WTC11 (cell line): ENCODE data around the gene ADAMTS15. TPM values are rescaled to one million over a fixed set of nuclear protein-coding genes. Genes with fewer than 3 reads are reported as not detected.

Experiments
- CBFB ChIP-seq: sonication (generic); formaldehyde crosslinking; IDR thresholded peaks from 2 replicates; pipeline ENCODE4 v1.8.1; 2022; ENCODE audit warnings: mild to moderate bottlenecking, low read depth, missing genetic modification reagents
- CREM ChIP-seq: sonication (generic); formaldehyde crosslinking; IDR thresholded peaks from 2 replicates; pipeline ENCODE4 v1.8.1; 2022; ENCODE audit warnings: mild to moderate bottlenecking, missing genetic modification reagents, moderate library complexity
- FOXJ3 ChIP-seq: sonication (generic); formaldehyde crosslinking; IDR thresholded peaks from 2 replicates; pipeline ENCODE4 v1.9.0; 2021; ENCODE audit warnings: missing genetic modification reagents, mild to moderate bottlenecking, borderline replicate concordance
- GABPB1 ChIP-seq: sonication (generic); formaldehyde crosslinking; IDR thresholded peaks from 2 replicates; pipeline ENCODE4 v1.8.1; 2023; ENCODE audit warnings: mild to moderate bottlenecking, missing genetic modification reagents
- GRHL2 ChIP-seq: fragments of 250-450 bp; sonication (Bioruptor Pico); IDR thresholded peaks from 2 replicates; pipeline ENCODE4 v1.8.0; 2022; ENCODE audit warnings: mild to moderate bottlenecking, moderate library complexity; ENCODE audit not compliant: insufficient replicate concordance, severe bottlenecking
- GTF2I ChIP-seq: fragments of 250-450 bp; sonication (Bioruptor Pico); conservative IDR thresholded peaks from 2 replicates; pipeline ENCODE4 v1.4.0; 2021; ENCODE audit warnings: mild to moderate bottlenecking
- JAZF1 ChIP-seq: fragments of 250-450 bp; sonication (Bioruptor Pico); IDR thresholded peaks from 2 replicates; pipeline ENCODE4 v1.9.0; 2021; ENCODE audit warnings: moderate library complexity, mild to moderate bottlenecking, inconsistent platforms
- JUN ChIP-seq: sonication (generic); formaldehyde crosslinking; IDR thresholded peaks from 2 replicates; pipeline ENCODE4 v1.8.0; 2023; ENCODE audit warnings: mild to moderate bottlenecking, missing genetic modification reagents
- NR1H2 ChIP-seq: sonication (generic); formaldehyde crosslinking; IDR thresholded peaks from 2 replicates; pipeline ENCODE4 v1.9.0; 2021; ENCODE audit warnings: mild to moderate bottlenecking, moderate library complexity, missing genetic modification reagents
- ZNF121 ChIP-seq: sonication (generic); formaldehyde crosslinking; IDR thresholded peaks from 2 replicates; pipeline ENCODE4 v1.8.0; 2023; ENCODE audit warnings: missing genetic modification reagents
- ZNF219 ChIP-seq: sonication (generic); formaldehyde crosslinking; IDR thresholded peaks from 2 replicates; pipeline ENCODE4 v1.8.0; 2023; ENCODE audit warnings: missing genetic modification reagents, mild to moderate bottlenecking, borderline replicate concordance
- ZNF416 ChIP-seq: fragments of 250-450 bp; sonication (Bioruptor Pico); IDR thresholded peaks from 2 replicates; pipeline ENCODE4 v1.9.0; 2021; ENCODE audit warnings: mild to moderate bottlenecking, inconsistent platforms
- ZNF423 ChIP-seq: fragments of 250-450 bp; sonication (Bioruptor Pico); IDR thresholded peaks from 2 replicates; pipeline ENCODE4 v2.1.2; 2022; ENCODE audit warnings: mild to moderate bottlenecking, moderate library complexity
- ZSCAN18 ChIP-seq: fragments of 250-450 bp; sonication (Bioruptor Pico); IDR thresholded peaks from 2 replicates; pipeline ENCODE4 v2.1.2; 2022; ENCODE audit warnings: mild to moderate bottlenecking, moderate library complexity
- total RNA-seq: library from RNA; stranded (reverse); gene quantifications from 3 replicates; pipeline ENCODE4 v1.2.3, GENCODE V29; 2021
- TF ChIP-seq, protein P1 (sequence below): sonication (generic); formaldehyde crosslinking; IDR thresholded peaks from 2 replicates; pipeline ENCODE4 v1.8.0; 2023; ENCODE audit warnings: mild to moderate bottlenecking, missing genetic modification reagents
- TF ChIP-seq, protein P2 (sequence below): sonication (generic); formaldehyde crosslinking; IDR thresholded peaks from 2 replicates; pipeline ENCODE4 v1.8.1; 2023; ENCODE audit warnings: mild to moderate bottlenecking, missing genetic modification reagents, moderate library complexity
- TF ChIP-seq, protein P3 (sequence below): sonication (generic); formaldehyde crosslinking; IDR thresholded peaks from 2 replicates; pipeline ENCODE4 v1.8.0; 2022; ENCODE audit warnings: mild to moderate bottlenecking, missing genetic modification reagents
- TF ChIP-seq, protein P4 (sequence below): sonication (generic); formaldehyde crosslinking; IDR thresholded peaks from 2 replicates; pipeline ENCODE4 v1.8.1; 2023; ENCODE audit warnings: mild to moderate bottlenecking, moderate library complexity, missing genetic modification reagents
- TF ChIP-seq, protein P5 (sequence below): sonication (generic); formaldehyde crosslinking; conservative IDR thresholded peaks from 2 replicates; pipeline ENCODE4 v1.8.1; 2022; ENCODE audit warnings: mild to moderate bottlenecking, missing genetic modification reagents
- TF ChIP-seq, protein P6 (sequence below): sonication (generic); formaldehyde crosslinking; IDR thresholded peaks from 2 replicates; pipeline ENCODE4 v1.8.1; 2022; ENCODE audit warnings: low read depth, missing genetic modification reagents, borderline replicate concordance
- TF ChIP-seq, protein P7 (sequence below): sonication (generic); formaldehyde crosslinking; IDR thresholded peaks from 2 replicates; pipeline ENCODE4 v1.8.0; 2022; ENCODE audit warnings: missing genetic modification reagents
- TF ChIP-seq, protein P8 (sequence below): fragments of 250-450 bp; sonication (Bioruptor Pico); IDR thresholded peaks from 2 replicates; pipeline ENCODE4 v1.9.0; 2021; ENCODE audit warnings: mild to moderate bottlenecking

Gene ADAMTS15
- total RNA-seq, 1 experiment from 2014 or later = 3.7 TPM

GRCh38 chr11:130449996-130450769 lies 1.7 kb downstream of the ADAMTS15 start (continued):
- TF ChIP-seq NR1H2 (CRISPR knock-in tag) (no peak), FOXJ3 (no peak), GABPB1 (no peak), ZNF416 (no peak), ZNF219 (CRISPR knock-in tag) (peak; percentile 91; the same call in 1 of the 2 replicates), CREM (CRISPR knock-in tag) (peak; percentile 83), JUN (CRISPR knock-in tag) (peak; percentile 95), JAZF1 (CRISPR knock-in tag) (no peak), GRHL2 (CRISPR knock-in tag) (no peak), ZNF121 (CRISPR knock-in tag) (no peak), ZNF423 (no peak), CBFB (CRISPR knock-in tag) (peak; percentile 86; the same call in 1 of the 2 replicates), ZSCAN18 (CRISPR knock-in tag) (no peak), GTF2I (CRISPR knock-in tag) (no peak)
- TF ChIP-seq, protein P1, sequence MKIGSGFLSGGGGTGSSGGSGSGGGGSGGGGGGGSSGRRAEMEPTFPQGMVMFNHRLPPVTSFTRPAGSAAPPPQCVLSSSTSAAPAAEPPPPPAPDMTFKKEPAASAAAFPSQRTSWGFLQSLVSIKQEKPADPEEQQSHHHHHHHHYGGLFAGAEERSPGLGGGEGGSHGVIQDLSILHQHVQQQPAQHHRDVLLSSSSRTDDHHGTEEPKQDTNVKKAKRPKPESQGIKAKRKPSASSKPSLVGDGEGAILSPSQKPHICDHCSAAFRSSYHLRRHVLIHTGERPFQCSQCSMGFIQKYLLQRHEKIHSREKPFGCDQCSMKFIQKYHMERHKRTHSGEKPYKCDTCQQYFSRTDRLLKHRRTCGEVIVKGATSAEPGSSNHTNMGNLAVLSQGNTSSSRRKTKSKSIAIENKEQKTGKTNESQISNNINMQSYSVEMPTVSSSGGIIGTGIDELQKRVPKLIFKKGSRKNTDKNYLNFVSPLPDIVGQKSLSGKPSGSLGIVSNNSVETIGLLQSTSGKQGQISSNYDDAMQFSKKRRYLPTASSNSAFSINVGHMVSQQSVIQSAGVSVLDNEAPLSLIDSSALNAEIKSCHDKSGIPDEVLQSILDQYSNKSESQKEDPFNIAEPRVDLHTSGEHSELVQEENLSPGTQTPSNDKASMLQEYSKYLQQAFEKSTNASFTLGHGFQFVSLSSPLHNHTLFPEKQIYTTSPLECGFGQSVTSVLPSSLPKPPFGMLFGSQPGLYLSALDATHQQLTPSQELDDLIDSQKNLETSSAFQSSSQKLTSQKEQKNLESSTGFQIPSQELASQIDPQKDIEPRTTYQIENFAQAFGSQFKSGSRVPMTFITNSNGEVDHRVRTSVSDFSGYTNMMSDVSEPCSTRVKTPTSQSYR (CRISPR knock-in tag) = peak; percentile 96; the same call in 1 of the 2 replicates
- TF ChIP-seq, protein P2, sequence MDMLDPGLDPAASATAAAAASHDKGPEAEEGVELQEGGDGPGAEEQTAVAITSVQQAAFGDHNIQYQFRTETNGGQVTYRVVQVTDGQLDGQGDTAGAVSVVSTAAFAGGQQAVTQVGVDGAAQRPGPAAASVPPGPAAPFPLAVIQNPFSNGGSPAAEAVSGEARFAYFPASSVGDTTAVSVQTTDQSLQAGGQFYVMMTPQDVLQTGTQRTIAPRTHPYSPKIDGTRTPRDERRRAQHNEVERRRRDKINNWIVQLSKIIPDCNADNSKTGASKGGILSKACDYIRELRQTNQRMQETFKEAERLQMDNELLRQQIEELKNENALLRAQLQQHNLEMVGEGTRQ (CRISPR knock-in tag) = peak; percentile 69
- TF ChIP-seq, protein P3, sequence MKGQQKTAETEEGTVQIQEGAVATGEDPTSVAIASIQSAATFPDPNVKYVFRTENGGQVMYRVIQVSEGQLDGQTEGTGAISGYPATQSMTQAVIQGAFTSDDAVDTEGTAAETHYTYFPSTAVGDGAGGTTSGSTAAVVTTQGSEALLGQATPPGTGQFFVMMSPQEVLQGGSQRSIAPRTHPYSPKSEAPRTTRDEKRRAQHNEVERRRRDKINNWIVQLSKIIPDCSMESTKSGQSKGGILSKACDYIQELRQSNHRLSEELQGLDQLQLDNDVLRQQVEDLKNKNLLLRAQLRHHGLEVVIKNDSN (CRISPR knock-in tag) = peak; percentile 84
- TF ChIP-seq, protein P4, sequence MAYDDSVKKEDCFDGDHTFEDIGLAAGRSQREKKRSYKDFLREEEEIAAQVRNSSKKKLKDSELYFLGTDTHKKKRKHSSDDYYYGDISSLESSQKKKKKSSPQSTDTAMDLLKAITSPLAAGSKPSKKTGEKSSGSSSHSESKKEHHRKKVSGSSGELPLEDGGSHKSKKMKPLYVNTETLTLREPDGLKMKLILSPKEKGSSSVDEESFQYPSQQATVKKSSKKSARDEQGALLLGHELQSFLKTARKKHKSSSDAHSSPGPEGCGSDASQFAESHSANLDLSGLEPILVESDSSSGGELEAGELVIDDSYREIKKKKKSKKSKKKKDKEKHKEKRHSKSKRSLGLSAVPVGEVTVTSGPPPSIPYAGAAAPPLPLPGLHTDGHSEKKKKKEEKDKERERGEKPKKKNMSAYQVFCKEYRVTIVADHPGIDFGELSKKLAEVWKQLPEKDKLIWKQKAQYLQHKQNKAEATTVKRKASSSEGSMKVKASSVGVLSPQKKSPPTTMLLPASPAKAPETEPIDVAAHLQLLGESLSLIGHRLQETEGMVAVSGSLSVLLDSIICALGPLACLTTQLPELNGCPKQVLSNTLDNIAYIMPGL (CRISPR knock-in tag) = peak; percentile 88
- TF ChIP-seq, protein P5, sequence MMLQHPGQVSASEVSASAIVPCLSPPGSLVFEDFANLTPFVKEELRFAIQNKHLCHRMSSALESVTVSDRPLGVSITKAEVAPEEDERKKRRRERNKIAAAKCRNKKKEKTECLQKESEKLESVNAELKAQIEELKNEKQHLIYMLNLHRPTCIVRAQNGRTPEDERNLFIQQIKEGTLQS (CRISPR knock-in tag) = no peak
- TF ChIP-seq, protein P6, sequence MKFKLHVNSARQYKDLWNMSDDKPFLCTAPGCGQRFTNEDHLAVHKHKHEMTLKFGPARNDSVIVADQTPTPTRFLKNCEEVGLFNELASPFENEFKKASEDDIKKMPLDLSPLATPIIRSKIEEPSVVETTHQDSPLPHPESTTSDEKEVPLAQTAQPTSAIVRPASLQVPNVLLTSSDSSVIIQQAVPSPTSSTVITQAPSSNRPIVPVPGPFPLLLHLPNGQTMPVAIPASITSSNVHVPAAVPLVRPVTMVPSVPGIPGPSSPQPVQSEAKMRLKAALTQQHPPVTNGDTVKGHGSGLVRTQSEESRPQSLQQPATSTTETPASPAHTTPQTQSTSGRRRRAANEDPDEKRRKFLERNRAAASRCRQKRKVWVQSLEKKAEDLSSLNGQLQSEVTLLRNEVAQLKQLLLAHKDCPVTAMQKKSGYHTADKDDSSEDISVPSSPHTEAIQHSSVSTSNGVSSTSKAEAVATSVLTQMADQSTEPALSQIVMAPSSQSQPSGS (CRISPR knock-in tag) = 0 out of 2 replicates have a peak, but pooled peaks have one; percentile 49
- TF ChIP-seq, protein P7, sequence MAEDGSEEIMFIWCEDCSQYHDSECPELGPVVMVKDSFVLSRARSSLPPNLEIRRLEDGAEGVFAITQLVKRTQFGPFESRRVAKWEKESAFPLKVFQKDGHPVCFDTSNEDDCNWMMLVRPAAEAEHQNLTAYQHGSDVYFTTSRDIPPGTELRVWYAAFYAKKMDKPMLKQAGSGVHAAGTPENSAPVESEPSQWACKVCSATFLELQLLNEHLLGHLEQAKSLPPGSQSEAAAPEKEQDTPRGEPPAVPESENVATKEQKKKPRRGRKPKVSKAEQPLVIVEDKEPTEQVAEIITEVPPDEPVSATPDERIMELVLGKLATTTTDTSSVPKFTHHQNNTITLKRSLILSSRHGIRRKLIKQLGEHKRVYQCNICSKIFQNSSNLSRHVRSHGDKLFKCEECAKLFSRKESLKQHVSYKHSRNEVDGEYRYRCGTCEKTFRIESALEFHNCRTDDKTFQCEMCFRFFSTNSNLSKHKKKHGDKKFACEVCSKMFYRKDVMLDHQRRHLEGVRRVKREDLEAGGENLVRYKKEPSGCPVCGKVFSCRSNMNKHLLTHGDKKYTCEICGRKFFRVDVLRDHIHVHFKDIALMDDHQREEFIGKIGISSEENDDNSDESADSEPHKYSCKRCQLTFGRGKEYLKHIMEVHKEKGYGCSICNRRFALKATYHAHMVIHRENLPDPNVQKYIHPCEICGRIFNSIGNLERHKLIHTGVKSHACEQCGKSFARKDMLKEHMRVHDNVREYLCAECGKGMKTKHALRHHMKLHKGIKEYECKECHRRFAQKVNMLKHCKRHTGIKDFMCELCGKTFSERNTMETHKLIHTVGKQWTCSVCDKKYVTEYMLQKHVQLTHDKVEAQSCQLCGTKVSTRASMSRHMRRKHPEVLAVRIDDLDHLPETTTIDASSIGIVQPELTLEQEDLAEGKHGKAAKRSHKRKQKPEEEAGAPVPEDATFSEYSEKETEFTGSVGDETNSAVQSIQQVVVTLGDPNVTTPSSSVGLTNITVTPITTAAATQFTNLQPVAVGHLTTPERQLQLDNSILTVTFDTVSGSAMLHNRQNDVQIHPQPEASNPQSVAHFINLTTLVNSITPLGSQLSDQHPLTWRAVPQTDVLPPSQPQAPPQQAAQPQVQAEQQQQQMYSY (CRISPR knock-in tag) = peak; percentile 64; the same call in 1 of the 2 replicates
- TF ChIP-seq, protein P8, sequence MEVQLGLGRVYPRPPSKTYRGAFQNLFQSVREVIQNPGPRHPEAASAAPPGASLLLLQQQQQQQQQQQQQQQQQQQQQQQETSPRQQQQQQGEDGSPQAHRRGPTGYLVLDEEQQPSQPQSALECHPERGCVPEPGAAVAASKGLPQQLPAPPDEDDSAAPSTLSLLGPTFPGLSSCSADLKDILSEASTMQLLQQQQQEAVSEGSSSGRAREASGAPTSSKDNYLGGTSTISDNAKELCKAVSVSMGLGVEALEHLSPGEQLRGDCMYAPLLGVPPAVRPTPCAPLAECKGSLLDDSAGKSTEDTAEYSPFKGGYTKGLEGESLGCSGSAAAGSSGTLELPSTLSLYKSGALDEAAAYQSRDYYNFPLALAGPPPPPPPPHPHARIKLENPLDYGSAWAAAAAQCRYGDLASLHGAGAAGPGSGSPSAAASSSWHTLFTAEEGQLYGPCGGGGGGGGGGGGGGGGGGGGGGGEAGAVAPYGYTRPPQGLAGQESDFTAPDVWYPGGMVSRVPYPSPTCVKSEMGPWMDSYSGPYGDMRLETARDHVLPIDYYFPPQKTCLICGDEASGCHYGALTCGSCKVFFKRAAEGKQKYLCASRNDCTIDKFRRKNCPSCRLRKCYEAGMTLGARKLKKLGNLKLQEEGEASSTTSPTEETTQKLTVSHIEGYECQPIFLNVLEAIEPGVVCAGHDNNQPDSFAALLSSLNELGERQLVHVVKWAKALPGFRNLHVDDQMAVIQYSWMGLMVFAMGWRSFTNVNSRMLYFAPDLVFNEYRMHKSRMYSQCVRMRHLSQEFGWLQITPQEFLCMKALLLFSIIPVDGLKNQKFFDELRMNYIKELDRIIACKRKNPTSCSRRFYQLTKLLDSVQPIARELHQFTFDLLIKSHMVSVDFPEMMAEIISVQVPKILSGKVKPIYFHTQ (CRISPR knock-in tag) = no peak
